ENCODE measurements around the gene WWC2. TPM values are rescaled to one million over a fixed set of nuclear protein-coding genes. Genes with fewer than 3 reads are reported as not detected.

Gene WWC2
- total RNA-seq, 2 donors from 2014 or later, result 4.3 to 6.8 TPM

DNA sequence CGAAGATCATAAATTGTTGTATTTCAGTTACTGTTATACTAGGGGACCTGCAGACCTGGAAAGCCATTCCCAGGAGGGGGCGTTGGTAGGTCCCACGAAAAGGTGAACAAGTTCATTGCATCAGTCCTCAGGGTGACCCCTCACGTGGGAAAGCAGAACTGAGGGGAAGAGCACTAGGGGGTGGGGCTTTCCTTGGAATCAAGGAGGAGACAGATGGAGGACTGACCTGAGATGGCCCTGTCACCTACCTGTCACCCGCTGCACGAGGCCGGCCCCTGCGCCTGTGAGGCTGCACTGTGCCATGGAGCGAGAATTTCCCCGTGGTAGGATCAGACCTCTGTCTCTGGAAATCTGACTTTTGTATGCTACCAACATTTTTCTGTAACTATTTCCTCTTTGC, 265.0 kb downstream of the WWC2 start:
- Histone ChIP-seq H3K4me3 (no peak overlapping the region), H3K27me3 (no peaks in the 10 kb centered on the region), H3K36me3 (no peaks in the 10 kb centered on the region), H3K4me1 (no peaks in the 10 kb centered on the region), H3K9me3 (no peaks in the 10 kb centered on the region), H3K27ac (no peak overlapping the region), H3K9ac (ENCODE audit: low read depth in 2 of 2, low read length in 2 of 2) (no peak overlapping the region)
- DNase-seq, result no peak
- intact Hi-C loops (cut with DNase I), result no loop called here
- TF ChIP-seq CTCF (IDR thresholded peaks at IDR 0.05), result no peak

GRCh38 chr4:183366206-183366835, 267.3 kb downstream of the WWC2 start:
- Histone ChIP-seq H3K4me3 (no peak overlapping the region), H3K4me1 (no peaks in the 10 kb centered on the region), H3K27me3 (no peaks in the 10 kb centered on the region), H3K36me3 (no peaks in the 10 kb centered on the region), H3K27ac (no peak overlapping the region), H3K9me3 (no peaks in the 10 kb centered on the region), H3K9ac (ENCODE audit: low read depth in 2 of 2, low read length in 2 of 2) (no peak overlapping the region)
- no peak for TF ChIP-seq CTCF (IDR thresholded peaks at IDR 0.05)
- no peak for DNase-seq
- intact Hi-C loops (cut with DNase I), result no loop called here

DNA sequence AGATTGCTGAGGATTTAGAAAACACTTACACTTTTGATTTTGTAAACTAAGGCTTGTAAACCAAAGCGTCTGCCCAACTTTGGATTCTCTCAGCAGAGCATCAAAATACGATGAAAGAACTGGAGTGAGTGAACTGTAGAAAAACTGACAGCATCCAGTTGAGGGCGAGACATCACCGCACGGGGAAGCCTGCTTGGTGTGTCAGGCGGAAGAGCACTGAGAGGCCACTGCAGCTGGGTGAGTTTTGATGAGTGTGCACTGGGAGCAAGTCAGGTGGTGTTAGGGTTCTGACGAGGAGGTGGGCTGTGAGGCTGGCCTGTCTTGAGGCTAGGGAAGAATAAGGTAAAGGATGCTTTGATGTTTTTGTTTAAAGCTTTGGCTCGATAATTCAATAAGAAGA, 270.0 kb downstream of the WWC2 start:
- DNase-seq, result no peak
- intact Hi-C loops (cut with DNase I), result no loop called here

More for the DNA sequence above, 270.0 kb downstream of the WWC2 start:
- Histone ChIP-seq H3K4me1 (no peaks in the 10 kb centered on the region), H3K27ac (no peak overlapping the region), H3K36me3 (no peaks in the 10 kb centered on the region), H3K27me3 (no peaks in the 10 kb centered on the region), H3K9ac (ENCODE audit: low read depth in 2 of 2, low read length in 2 of 2) (no peak overlapping the region), H3K4me3 (no peak overlapping the region), H3K9me3 (no peaks in the 10 kb centered on the region)
- no peak for TF ChIP-seq CTCF (IDR thresholded peaks at IDR 0.05)

Other genes with a start within 250 kb of the WWC2 start
- 10 to 100 TPM; 51.4 to 54.6 TPM for gene DCTD, start 181.9 kb upstream of the WWC2 start, total RNA-seq
- gene CLDN22, start 221.0 kb downstream of the WWC2 start, total RNA-seq, result not detected
- not detected for gene CLDN24, start 223.2 kb downstream of the WWC2 start, total RNA-seq

All from colonic mucosa (tissue), 4 donors.